Panc1 (cell line): ENCODE data around the gene SLC4A2. TPM values are rescaled to one million over a fixed set of nuclear protein-coding genes. Genes with fewer than 3 reads are reported as not detected.

Experiments
- ATAC-seq: fragments of 200-7000 bp; cut with Tn5 transposase; 2 replicates; pipeline ENCODE4 v1.9.1; 2020; ENCODE audit warnings: mild to moderate bottlenecking, moderate library complexity
- BruUV-seq: library from RNA; stranded (reverse); fragments of 400-500 nt; replicated peaks from 2 replicates; lab custom pipeline; 2021; lab: Mats Ljungman, UMichigan
- CTCF ChIA-PET: fragments of 300-600 bp; sonication (Branson Sonifier 250); formaldehyde crosslinking; loops from one replicate; lab custom pipeline; 2022; ENCODE audit warnings: antibody characterized with exemption; lab: Charles Lee
- POLR2A ChIA-PET: fragments of 300-600 bp; sonication (Branson Sonifier 250); formaldehyde crosslinking; loops from one replicate; lab custom pipeline; 2022; ENCODE audit warnings: antibody characterized with exemption; lab: Charles Lee
- DNase-seq: peaks from one replicate; pipeline ENCODE4 v3.0.0-alpha.2; 2010; ENCODE audit warnings: low read depth, low spot score
- H3K27ac ChIP-seq: 2 replicates; pipeline ENCODE4 v1.5.1; 2011; ENCODE audit warnings: mild to moderate bottlenecking, low read length, inconsistent platforms
- H3K27me3 ChIP-seq: fragments of 200-500 bp; sonication (Bioruptor generic); 2 replicates; pipeline ENCODE4 v1.6.0; 2014; ENCODE audit warnings: low read length, inconsistent platforms; ENCODE audit not compliant: control insufficient read depth, insufficient read depth
- H3K36me3 ChIP-seq: fragments of 200-500 bp; sonication (Bioruptor generic); 2 replicates; pipeline ENCODE4 v1.5.1; 2014; ENCODE audit warnings: inconsistent platforms, mild to moderate bottlenecking, low read length, moderate library complexity; ENCODE audit not compliant: control insufficient read depth, insufficient read depth
- H3K4me1 ChIP-seq: 2 replicates; pipeline ENCODE4 v1.5.1; 2011; ENCODE audit warnings: inconsistent platforms, mild to moderate bottlenecking, low read length, moderate library complexity; ENCODE audit not compliant: control insufficient read depth, insufficient read depth
- H3K4me3 ChIP-seq, 2 experiments: 2 replicates each; pipeline ENCODE4 v1.5.1; 2011 to 2012; ENCODE audit warnings: low read depth in 2 of 2, low read length in 2 of 2, mild to moderate bottlenecking in 2 of 2, inconsistent platforms in 1 of 2, moderate library complexity in 1 of 2
- H3K9me3 ChIP-seq: fragments of 200-500 bp; sonication (Bioruptor generic); 2 replicates; pipeline ENCODE4 v1.5.1; 2014; ENCODE audit warnings: low read depth, mild to moderate bottlenecking, inconsistent platforms, low read length, moderate library complexity; ENCODE audit not compliant: control insufficient read depth, insufficient read depth
- POLR2AphosphoS5 ChIP-seq: IDR thresholded peaks from 2 replicates; pipeline ENCODE4 v1.6.1; 2012; ENCODE audit warnings: mild to moderate bottlenecking, low read depth, low read length, moderate library complexity
- SIN3A ChIP-seq: IDR thresholded peaks from 2 replicates; pipeline ENCODE4 v1.6.1; 2012; ENCODE audit warnings: low read depth, mild to moderate bottlenecking, low read length, moderate library complexity, borderline replicate concordance; ENCODE audit not compliant: insufficient read depth
- TCF7L2 ChIP-seq: IDR thresholded peaks from 2 replicates; pipeline ENCODE4 v1.6.1; 2011; ENCODE audit warnings: mild to moderate bottlenecking, low read depth, low read length, inconsistent platforms
- in situ Hi-C: cut with HindIII; loops from 2 replicates; pipeline ENCODE4 v1.10.0; 2016; ENCODE audit warnings: low sequenced_read_pairs, low pct_unique_long_range_greater_than_20kb
- intact Hi-C: fragments of 100-400 bp; cut with micrococcal nuclease; formaldehyde crosslinking; loops from one replicate; pipeline ENCODE4 v1.10.0; 2022; ENCODE audit not compliant: unreplicated experiment
- total RNA-seq: library from RNA; stranded (reverse); gene quantifications from one replicate; pipeline ENCODE4 v1.2.1, GENCODE V29; 2021; ENCODE audit not compliant: unreplicated experiment
- TF ChIP-seq, protein P1 (sequence below): fragments of 450-650 bp; IDR thresholded peaks from 2 replicates; pipeline ENCODE4 v1.5.1; 2017; ENCODE audit warnings: mild to moderate bottlenecking
- TF ChIP-seq, protein P2 (sequence below), 2 experiments: IDR thresholded peaks; 2 replicates each; pipeline ENCODE4 v1.6.1; 2011 to 2012; ENCODE audit warnings: low read depth in 2 of 2, control low read depth in 1 of 2, low read length in 1 of 2, mild to moderate bottlenecking in 1 of 2, moderate library complexity in 1 of 2; ENCODE audit not compliant: insufficient read depth in 1 of 2

Gene SLC4A2
- total RNA-seq, 1 experiment from 2014 or later, result 580 TPM

DNA sequence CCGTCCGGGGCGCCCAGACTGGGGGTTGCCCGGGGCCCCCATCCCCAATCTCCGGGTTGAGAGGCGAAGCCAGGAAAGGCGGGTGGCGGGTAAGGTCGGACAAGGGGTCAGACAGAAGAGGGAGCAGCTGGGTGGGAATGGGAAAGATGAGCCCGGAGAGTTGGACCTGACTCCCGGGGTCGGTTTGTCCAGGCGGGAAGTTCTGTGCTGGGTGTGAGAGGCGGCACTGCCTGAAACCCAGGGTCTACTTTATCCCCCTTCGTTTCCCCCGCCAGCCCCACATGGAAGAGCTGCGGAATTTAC lies 675 bp downstream of the SLC4A2 start:
- in situ Hi-C loops, result no loop called here
- POLR2A ChIA-PET, result interaction anchor here (0.7 kb wide), 1 partner anchor 21 kb away, joined by 3 read pairs; no protein-coding TSS in a partner anchor
- peaks cover 5% of the 10 kb centered on the region for H3K36me3 ChIP-seq
- H3K4me3 ChIP-seq, result peak overlapping the region; percentile 83 to 94
- peaks cover 41% of the 10 kb centered on the region for H3K4me1 ChIP-seq
- CTCF ChIA-PET, result interaction anchor here (0.7 kb wide), 1 partner anchor 22 kb away, joined by 3 read pairs; no protein-coding TSS in a partner anchor
- H3K27me3 ChIP-seq, result no peaks in the 10 kb centered on the region
- TF ChIP-seq, protein P1, sequence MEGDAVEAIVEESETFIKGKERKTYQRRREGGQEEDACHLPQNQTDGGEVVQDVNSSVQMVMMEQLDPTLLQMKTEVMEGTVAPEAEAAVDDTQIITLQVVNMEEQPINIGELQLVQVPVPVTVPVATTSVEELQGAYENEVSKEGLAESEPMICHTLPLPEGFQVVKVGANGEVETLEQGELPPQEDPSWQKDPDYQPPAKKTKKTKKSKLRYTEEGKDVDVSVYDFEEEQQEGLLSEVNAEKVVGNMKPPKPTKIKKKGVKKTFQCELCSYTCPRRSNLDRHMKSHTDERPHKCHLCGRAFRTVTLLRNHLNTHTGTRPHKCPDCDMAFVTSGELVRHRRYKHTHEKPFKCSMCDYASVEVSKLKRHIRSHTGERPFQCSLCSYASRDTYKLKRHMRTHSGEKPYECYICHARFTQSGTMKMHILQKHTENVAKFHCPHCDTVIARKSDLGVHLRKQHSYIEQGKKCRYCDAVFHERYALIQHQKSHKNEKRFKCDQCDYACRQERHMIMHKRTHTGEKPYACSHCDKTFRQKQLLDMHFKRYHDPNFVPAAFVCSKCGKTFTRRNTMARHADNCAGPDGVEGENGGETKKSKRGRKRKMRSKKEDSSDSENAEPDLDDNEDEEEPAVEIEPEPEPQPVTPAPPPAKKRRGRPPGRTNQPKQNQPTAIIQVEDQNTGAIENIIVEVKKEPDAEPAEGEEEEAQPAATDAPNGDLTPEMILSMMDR, result no peak
- TF ChIP-seq POLR2AphosphoS5 (no peak), TCF7L2 (no peak), SIN3A (no peak)
- TF ChIP-seq, protein P2, sequence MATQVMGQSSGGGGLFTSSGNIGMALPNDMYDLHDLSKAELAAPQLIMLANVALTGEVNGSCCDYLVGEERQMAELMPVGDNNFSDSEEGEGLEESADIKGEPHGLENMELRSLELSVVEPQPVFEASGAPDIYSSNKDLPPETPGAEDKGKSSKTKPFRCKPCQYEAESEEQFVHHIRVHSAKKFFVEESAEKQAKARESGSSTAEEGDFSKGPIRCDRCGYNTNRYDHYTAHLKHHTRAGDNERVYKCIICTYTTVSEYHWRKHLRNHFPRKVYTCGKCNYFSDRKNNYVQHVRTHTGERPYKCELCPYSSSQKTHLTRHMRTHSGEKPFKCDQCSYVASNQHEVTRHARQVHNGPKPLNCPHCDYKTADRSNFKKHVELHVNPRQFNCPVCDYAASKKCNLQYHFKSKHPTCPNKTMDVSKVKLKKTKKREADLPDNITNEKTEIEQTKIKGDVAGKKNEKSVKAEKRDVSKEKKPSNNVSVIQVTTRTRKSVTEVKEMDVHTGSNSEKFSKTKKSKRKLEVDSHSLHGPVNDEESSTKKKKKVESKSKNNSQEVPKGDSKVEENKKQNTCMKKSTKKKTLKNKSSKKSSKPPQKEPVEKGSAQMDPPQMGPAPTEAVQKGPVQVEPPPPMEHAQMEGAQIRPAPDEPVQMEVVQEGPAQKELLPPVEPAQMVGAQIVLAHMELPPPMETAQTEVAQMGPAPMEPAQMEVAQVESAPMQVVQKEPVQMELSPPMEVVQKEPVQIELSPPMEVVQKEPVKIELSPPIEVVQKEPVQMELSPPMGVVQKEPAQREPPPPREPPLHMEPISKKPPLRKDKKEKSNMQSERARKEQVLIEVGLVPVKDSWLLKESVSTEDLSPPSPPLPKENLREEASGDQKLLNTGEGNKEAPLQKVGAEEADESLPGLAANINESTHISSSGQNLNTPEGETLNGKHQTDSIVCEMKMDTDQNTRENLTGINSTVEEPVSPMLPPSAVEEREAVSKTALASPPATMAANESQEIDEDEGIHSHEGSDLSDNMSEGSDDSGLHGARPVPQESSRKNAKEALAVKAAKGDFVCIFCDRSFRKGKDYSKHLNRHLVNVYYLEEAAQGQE (IDR thresholded peaks at IDR 0.05; ENCODE audit: insufficient read depth in 1 of 2, low read depth in 2 of 2, low read length in 1 of 2), result no peak
- no peak for DNase-seq
- H3K9me3 ChIP-seq, result no peaks in the 10 kb centered on the region
- H3K27ac ChIP-seq, result peak overlapping the region; percentile 94
- intact Hi-C loops, result no loop called here
- no TSS peak for BruUV-seq
- ATAC-seq, result no peak

DNA sequence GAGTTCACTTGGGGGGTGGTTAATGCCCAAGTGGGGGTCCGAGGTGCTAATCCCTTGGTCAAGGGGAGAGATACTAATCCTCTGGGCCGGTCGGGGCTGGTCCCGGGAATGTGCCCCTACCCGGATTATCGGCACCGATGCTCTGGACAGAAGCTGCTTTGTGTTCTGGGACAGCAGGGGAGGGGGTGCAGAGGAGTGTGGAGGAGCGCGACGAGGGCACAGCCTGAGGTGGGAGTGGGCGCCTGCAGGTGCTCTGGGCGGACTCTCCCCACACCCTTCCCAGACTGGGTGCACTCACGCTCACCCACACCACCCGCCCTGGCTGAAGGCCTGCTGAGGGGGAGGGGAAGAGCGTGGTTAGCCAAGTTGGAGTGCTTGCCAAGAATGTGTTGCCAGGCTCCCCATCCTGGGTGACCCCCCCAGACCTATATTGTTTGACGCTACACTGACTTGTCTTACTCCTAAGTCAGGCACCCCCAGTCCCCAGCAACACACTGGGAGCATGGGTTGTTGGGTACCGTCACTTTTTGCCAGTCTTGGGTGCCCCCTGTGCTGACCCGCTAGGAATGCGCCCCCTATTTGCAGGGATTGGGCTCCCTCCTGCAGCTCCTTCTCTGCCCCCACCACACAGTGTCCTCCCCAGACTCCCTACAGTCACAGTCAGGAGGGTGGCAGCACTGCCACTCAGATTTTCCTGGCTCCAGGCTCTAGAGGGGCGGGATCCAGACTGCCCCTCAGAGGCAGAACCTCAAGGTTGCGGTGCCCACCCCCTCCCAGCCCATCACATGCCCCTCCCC lies 1.2 kb downstream of the SLC4A2 start:
- H3K27ac ChIP-seq, result peak overlapping the region; percentile 94
- CTCF ChIA-PET, result interaction anchor here (0.7 to 0.9 kb wide), 4 partner anchors 22 to 157 kb away, joined by 3 to 5 read pairs (median 4); no protein-coding TSS in a partner anchor
- BruUV-seq, result TSS peak; percentile 63
- intact Hi-C loops (no loop called here), in situ Hi-C loops (no loop called here)
- DNase-seq (no peak), ATAC-seq (peak; percentile 42)
- no peaks in the 10 kb centered on the region for H3K9me3 ChIP-seq
- H3K4me3 ChIP-seq, result peak overlapping the region; percentile 83 to 94
- no peaks in the 10 kb centered on the region for H3K27me3 ChIP-seq
- TF ChIP-seq TCF7L2 (peak; percentile 30; the same call in 1 of the 2 replicates), SIN3A (peak; percentile 40; the same call in 1 of the 2 replicates), POLR2AphosphoS5 (peak; percentile 34)
- TF ChIP-seq, protein P2 (IDR thresholded peaks at IDR 0.05; ENCODE audit: insufficient read depth in 1 of 2, low read depth in 2 of 2, low read length in 1 of 2), result no peak
- TF ChIP-seq, protein P1, result no peak; the same call in 1 of the 2 replicates
- peaks cover 7% of the 10 kb centered on the region for H3K36me3 ChIP-seq
- POLR2A ChIA-PET, result interaction anchor here (0.6 to 0.7 kb wide), 5 partner anchors 16 to 31 kb away, joined by 3 to 8 read pairs (median 4); partner anchors contain the start of gene TMUB1
- H3K4me1 ChIP-seq, result peaks cover 41% of the 10 kb centered on the region
